LNCAP (cell line): Measurements from ENCODE around the gene SIRT4.
A peak's percentile ranks its signal among the peaks of the same experiment; 100 is the strongest.

Source experiments
- CTCF ChIP-seq: fragments of 450-650 bp; IDR thresholded peaks from 2 replicates; pipeline ENCODE4 v1.5.1; 2017; ENCODE audit warnings: mild to moderate bottlenecking

Gene SIRT4

GRCh38 chr12:120356567-120357030 is 54.5 kb downstream of the SIRT4 start:
- TF ChIP-seq CTCF: peak; percentile 86

- no peak for TF ChIP-seq CTCF
Observed at GRCh38 chr12:120357104-120357503, 55.0 kb downstream of the SIRT4 start.

- TF ChIP-seq CTCF: no peak
Observed at GRCh38 chr12:120358412-120359100, 56.4 kb downstream of the SIRT4 start.

- TF ChIP-seq CTCF: no peak
Observed at GRCh38 chr12:120359128-120359527, 57.0 kb downstream of the SIRT4 start.

DNA sequence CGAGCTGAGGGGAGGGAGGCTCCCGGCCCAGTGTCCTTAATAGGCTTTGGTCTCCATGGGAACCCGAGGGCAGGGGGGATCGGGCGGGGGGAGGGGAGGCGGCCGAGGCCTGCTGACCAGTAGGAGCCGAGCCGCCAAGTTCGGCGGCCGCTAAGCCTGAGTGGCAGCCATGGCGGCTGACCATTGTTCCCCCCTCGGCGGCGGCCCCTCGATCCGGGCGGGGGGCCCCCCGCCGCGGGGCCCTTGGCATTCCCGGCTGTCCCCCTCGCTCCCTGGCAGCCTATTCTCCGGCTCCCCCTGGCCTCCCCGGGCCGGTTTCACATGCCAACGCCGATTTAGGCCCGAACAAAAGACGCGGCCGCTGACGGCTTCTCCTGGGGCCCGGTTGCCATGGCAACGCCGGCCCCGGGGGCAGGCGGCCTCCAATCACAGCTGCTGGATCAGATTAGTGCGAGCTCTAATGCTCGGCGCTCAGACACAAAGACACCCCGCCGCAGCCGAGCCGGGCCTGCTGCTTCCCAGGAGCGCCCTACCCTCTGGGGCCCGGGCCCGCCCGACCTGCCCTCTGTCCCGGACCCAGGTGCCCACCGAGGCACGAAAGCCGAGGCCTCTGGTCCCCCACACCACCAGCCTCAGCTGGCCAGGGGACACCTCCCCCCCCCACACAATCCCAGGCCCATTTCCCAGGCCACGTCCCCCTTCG is 59.5 kb downstream of the SIRT4 start:
- no peak for TF ChIP-seq CTCF
